T-helper 1 cell (primary cell): ENCODE data around the gene GJA5.

ENCODE experiments used
- DNase-seq, 5 donors: peaks; one replicate each; pipeline ENCODE4 v3.0.0-alpha.2; 2012 to 2020
- total RNA-seq, 4 donors: gene quantifications; one replicate each; lab custom pipeline; 2026; lab: John Stamatoyannopoulos, UW

GJA5 gene
- total RNA-seq, result 0 reads per million in 4 donors

DNA sequence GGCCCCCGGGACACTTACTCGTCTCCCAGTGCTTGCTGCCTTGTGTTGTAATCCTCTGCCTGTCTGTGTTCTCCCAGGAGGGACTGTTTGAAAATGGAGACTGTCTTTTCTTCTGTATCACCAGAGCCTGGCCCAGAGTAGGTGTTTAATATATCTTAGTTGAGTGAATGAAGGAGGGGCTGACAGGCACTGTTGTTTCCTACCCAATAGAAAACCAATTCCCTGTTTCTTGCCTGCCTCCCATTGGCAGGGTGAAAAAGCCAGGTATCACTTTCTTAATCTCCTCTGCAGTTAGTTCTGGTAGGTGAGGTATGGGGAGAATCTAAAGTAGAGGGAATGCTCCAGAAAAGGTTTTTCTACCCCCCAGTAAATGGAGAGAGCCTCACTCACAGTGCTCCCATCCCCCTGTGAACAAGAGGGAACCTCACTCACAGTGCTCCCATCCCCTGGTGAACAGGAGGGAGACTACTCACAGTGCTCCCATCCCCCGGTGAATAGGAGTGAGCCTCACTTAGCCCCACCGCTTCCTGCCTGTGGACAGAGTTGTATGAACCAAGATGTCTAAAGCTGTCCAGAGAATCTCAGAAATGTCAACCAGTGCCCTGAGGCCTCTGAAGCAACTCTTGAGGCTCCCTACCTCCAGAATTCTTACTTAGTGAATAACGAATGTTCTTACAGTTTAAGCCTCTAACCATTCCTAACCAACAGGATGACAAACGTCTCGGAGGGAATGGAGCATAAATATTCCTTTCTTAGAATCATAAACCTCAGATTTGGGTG is at the start of gene GJA5:
Gene GJA5 (minus strand): TSS at position 122 of the 780 bp plus-strand sequence. CDS start 1,364 bp downstream, outside the sequence.
- DNase-seq, result no peak

GRCh38 chr1:147809236-147809635 is 48.8 kb upstream of the GJA5 start:
- no peak for DNase-seq

GRCh38 chr1:147808025-147808424 is 47.6 kb upstream of the GJA5 start:
- DNase-seq, result no peak

DNA sequence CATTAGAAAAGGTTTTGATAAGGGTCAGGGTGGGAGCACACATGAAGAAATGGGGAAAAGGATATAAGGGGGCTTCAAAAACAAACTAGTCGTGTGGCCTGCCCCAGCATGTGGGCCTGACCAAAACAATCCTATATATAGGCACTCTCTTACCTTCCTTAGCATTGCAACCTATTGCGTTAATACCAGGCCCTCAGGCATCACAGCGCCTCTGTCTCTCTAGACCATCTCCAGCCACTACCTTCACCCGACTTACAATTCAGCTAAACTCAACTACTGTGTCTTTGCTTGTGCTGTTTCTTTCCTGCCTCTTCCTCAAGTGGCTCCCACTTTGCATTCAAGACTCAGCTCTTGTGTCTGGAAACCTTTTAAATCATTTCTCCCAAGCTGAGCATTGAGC is 47.0 kb upstream of the GJA5 start:
- DNase-seq, result no peak

DNA sequence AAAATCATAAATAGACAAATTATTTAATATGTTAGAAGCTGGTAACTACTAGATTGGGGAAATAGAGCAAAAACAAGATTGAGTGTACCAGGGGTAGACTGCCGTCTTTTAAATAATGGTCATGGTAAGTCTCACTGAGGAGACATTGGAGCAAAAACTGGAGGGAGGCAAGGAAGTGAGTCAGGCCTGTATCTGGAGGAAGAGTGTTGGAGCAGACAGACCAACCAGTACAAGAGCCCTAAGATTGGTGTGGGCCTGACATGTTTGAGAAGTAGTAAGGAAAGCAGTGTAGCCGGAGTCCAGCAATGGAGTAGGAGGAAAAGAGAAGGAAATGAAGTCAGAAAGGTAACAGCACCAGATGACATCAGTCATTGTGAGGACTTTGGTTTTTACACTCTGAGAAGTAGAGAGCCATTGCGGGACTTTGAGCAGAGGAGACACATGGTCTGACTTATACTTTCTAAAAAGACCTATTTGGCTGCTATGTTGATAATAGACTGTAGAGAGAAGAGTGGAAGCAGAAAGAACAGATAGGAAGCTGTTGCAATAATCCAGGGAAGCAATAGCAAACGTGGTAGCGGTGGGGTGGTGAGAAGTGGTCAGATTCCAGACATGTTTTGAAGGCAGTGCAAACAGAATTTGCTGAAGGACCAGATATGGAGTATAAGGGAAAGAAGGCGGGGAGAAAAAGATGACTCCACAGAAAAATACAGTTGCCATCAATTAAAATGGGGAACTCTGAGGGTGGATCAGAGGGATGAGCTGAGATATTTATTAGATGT is 44.7 kb upstream of the GJA5 start:
- DNase-seq, result no peak

DNA sequence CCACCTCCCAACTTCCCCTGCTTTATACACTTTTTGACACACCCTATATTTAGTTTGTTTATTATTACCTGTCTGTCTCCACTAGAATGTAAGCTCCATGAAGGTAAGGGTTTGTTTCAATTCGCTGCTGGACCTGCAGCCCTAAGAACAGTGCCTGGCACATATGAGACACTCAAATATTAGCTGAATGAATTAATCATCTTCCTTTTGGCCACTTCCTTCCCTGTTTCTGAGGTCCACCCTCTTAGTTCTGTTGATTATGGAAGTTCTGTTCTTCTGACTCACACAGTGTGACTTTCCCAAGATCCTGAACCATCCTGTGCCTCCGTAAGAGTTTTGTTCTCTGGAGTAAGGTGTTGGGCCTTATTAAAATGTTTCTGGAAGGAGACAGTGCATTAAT is 40.4 kb upstream of the GJA5 start:
- no peak for DNase-seq

DNA sequence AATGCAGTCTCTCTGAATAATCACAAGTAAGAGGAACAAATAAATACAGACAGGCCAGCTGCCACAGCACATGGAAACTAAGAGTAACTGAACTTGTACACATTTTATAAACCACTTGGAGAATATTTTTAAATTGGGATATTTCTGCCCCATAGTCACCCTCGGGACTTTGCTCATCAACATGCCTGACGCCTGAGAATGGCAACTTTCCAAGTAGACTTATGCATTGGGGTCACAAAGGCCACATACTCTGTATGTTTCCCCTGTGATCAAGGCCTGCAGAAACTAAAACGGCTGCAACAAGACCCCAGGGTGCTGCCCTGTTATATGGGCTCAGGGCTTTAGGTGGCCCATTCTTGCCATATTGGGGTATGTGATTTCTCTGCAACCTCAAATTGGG is 38.3 kb upstream of the GJA5 start:
- DNase-seq, result no peak

- no peak for DNase-seq
Measured at GRCh38 chr1:147794570-147794969, 34.2 kb upstream of the GJA5 start.

- DNase-seq, result no peak
Measured at GRCh38 chr1:147791876-147792275, 31.5 kb upstream of the GJA5 start.

- no peak for DNase-seq
Measured at GRCh38 chr1:147787765-147788164, 27.4 kb upstream of the GJA5 start.

- DNase-seq, result no peak
Measured at GRCh38 chr1:147786536-147786935, 26.1 kb upstream of the GJA5 start.

DNA sequence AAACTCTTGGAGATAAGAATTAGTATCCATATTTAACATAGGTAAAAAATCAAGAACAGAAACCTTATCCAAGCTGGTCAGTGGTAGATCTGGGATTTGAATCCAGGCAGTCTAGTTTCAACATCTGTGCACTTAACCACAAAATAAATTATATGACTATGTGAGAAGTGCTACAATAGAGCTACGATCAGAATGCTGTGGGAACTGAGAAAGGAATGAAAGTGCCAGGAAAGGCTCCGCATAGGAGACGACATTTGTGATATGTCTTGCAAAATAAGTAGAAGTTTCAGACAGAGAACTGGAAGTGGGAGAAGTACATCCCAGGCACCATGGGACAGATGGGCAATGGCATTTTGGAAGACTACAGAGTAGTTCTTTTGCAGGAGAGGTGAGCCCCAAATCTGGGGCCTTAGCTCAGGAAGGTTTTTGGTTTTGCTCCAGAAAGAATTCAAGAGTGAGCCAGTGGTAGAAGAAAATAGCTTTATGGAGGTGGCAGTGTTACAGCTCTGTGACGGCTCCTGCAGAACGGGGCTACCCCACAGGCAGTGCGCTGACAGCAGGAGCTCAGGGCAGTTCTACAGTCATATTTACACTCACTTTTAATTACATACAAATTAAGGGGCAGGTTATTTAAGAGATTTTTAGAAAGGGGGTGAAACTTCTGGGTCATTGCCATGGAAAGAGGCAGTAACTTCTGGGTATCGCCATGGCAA is 25.5 kb upstream of the GJA5 start:
- DNase-seq, result no peak

DNA sequence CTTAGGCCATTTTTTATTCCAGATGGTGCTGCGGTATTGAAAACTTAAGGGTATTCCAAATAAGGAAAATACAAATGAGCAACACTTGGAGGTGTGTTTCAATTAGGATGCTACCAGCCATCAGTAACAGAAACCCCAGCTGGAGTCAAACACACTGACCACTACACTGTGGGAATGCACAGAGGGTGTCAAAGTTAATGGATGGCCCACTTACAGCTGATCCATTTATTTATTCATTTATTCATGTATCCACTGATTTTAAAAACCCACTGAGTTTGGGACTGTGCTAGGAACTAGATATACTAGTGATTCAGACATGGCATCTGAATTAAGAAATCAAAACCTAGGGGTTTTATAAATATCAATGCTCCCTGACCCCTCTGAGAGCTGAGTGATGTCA is 24.5 kb upstream of the GJA5 start:
- no peak for DNase-seq

- DNase-seq, result no peak
Measured at GRCh38 chr1:147781056-147781471, 20.7 kb upstream of the GJA5 start.

DNA sequence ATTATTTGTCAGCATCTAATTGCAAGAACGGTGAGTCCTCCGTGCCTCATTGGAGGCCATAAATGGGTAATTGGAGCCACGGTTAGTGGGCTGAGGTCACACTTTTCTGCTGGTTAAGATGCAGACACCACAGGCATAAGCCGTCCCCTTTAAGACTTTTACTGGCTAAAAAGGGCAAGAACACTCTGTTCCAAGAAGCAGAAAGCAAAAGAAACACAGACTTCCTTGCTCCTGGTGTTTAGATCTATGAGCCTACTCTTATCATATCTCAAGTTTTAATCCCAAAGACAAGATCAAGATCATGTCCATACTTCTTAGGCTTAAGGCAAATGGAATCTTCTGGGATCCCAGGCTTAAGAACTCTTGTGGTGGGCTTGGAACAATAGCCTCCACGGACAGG is 17.3 kb upstream of the GJA5 start:
- DNase-seq, result no peak

DNA sequence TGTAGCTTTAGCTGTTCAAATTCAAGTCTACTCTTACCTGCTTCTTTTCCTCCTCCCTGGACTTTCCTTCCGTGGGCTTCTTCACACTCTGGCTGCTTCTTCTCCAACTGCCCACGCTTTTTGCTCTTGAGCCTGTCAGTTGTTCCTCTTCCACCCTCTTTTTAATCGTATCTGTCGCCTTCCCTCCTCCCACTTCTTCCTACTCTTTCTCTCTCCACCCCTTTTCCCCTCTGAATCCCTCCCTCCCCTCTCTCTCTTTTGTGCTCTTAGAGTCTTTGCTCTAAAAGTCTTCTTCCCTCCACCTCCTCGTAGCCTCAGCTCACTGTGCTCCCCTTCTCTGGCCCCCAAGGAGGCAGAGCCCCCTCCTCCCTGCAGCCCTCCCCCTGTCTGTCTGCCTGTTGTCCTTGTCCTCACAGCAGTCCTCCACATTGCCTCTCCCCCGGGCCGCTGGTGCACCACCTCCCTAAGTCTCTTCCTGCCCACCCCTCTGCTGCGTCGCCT is 12.9 kb upstream of the GJA5 start:
- no peak for DNase-seq

DNA sequence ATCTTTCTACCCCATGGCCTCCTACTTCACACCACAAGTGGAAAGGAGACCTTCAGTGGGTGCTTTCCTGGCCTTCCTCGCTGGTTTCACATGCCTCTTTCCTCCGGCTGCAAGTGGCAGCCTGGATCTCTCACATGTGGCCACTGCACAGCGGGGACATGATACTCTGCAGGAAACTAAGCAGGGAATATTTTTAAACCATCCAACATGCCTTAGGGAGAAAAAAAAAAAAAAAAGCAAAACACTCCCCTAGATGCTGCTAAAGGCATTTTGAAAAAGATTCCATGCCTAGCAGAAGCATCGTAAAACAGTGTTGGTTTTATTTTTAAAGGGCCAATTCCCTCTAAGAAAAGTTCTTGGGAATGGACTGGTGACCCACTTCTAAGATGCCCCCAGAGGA is 12.2 kb upstream of the GJA5 start:
- no peak for DNase-seq

- no peak for DNase-seq
Measured at GRCh38 chr1:147771226-147772125, 11.1 kb upstream of the GJA5 start.

DNA sequence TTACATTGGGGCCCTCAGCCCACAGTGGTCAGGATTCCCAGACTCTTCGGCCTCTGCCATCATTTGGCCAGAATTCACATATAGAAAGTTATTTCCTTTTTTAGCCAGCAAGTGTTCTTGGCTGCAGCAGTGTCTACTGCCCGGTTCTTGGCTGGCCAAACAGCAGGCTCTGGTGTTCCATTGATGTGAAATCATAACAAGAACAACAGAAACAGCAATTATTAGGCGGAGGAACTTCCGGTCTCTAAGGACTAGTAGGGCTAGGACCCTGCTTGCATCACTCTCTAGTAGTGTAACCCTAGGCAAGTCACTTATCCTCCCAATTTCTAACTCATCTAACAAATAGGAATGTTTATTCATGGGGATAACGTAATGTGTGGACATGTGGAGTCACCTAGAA is 8.7 kb upstream of the GJA5 start:
- DNase-seq, result no peak

GRCh38 chr1:147768582-147768981 is 8.2 kb upstream of the GJA5 start:
- no peak for DNase-seq

- no peak for DNase-seq
Measured at GRCh38 chr1:147768101-147768500, 7.7 kb upstream of the GJA5 start.
